ENCODE data around the gene KRT3. TPM values are rescaled to one million over a fixed set of nuclear protein-coding genes. Genes with fewer than 3 reads are reported as not detected.

Gene KRT3
- total and polyA plus RNA-seq, 2 donors from 2014 or later, result not detected

DNA sequence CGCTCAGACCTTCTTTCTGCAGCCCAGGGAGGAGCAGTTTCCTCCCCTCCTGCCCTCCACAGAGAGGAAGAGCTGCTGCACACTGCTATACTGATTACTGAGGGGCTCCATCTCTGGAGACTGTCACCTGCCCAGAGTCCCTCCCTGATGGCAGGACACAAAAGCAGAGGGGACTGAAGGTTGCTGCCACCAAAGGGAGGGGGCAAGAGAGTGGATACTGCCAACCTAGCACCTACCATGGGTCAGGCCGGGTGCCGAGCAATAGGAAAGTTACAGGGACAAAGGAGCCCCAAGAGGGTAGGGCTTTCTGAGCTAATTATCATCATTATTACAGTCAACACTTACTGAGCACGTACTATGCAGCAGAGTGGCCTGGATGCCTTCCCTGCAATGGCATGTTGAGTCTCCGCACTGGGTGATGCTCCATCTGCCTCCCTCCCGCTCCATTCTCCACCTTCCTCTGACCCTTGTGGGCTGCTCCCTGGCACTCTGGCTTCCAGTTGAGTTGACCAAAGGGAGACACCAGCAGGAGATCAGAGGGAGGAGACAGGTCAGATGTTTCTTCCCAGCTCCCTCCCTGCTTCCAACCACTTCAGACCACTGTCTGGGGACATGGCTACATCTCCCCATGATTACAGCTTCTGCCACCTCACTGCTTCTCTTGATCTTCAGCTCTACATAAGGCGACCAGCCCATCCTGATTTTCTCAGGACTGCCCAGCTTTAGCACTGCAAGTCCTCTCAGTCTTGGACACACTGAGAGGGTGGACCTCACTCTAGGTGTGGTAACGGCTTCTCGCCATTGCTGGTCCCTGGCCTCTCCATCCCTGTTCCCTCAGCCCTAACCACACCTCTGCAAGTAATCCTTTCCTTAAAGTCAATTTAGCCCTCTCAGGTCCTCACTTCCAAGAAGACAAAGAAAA lies 40.8 kb upstream of the KRT3 start:
- H3K4me3 ChIP-seq (ENCODE audit: low read length in 3 of 3), result no peak overlapping the region
- no peaks in the 10 kb centered on the region for H3K4me1 ChIP-seq (ENCODE audit: control insufficient read depth in 2 of 3, insufficient read depth in 2 of 3, low read depth in 1 of 3, low read length in 3 of 3)
- no peaks in the 10 kb centered on the region for H3K36me3 ChIP-seq (ENCODE audit: control insufficient read depth in 2 of 3, insufficient read depth in 3 of 3, low read length in 3 of 3)
- DNase-seq (no peak), FAIRE-seq (no peak)
- no peak overlapping the region for H3K27ac ChIP-seq (ENCODE audit: low read depth in 2 of 2, low read length in 2 of 2)
- H3K27me3 ChIP-seq (ENCODE audit: control insufficient read depth, insufficient read depth, low read length), result no peaks in the 10 kb centered on the region
- H3K9ac ChIP-seq (ENCODE audit: low read length in 3 of 3), result no peak overlapping the region
- TF ChIP-seq, protein P1, sequence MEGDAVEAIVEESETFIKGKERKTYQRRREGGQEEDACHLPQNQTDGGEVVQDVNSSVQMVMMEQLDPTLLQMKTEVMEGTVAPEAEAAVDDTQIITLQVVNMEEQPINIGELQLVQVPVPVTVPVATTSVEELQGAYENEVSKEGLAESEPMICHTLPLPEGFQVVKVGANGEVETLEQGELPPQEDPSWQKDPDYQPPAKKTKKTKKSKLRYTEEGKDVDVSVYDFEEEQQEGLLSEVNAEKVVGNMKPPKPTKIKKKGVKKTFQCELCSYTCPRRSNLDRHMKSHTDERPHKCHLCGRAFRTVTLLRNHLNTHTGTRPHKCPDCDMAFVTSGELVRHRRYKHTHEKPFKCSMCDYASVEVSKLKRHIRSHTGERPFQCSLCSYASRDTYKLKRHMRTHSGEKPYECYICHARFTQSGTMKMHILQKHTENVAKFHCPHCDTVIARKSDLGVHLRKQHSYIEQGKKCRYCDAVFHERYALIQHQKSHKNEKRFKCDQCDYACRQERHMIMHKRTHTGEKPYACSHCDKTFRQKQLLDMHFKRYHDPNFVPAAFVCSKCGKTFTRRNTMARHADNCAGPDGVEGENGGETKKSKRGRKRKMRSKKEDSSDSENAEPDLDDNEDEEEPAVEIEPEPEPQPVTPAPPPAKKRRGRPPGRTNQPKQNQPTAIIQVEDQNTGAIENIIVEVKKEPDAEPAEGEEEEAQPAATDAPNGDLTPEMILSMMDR (IDR thresholded peaks at IDR 0.05; ENCODE audit: borderline replicate concordance, extremely low read depth, insufficient read depth), result no peak
- intact Hi-C loops (cut with DNase I), result no loop called here
- no peaks in the 10 kb centered on the region for H3K9me3 ChIP-seq (ENCODE audit: control insufficient read depth in 2 of 3, insufficient read depth in 1 of 3, low read length in 3 of 3)

DNA sequence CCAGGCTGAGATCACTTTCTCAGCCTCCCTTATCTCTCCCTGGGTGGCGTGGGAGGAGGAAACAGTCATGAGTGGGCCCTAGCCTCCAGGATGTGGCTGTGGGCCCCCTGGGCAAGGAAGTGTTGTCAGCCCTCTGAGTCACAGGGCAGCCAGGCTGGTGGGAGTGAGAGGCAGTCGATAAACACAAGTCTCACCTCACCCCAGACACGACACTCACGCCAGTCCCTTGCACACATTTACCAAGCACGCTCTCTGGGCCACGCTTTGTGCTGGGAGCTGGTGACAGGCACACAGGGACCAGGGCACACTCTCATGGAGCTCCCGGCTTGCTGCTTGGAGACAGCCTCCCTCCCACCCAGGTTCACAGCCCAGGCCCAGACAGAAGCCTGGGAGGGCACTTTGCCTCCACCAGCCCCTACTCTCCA lies 40.1 kb upstream of the KRT3 start:
- Histone ChIP-seq H3K9ac (ENCODE audit: low read length in 3 of 3) (no peak overlapping the region), H3K36me3 (ENCODE audit: control insufficient read depth in 2 of 3, insufficient read depth in 3 of 3, low read length in 3 of 3) (no peaks in the 10 kb centered on the region), H3K9me3 (ENCODE audit: control insufficient read depth in 2 of 3, insufficient read depth in 1 of 3, low read length in 3 of 3) (no peaks in the 10 kb centered on the region), H3K27me3 (ENCODE audit: control insufficient read depth, insufficient read depth, low read length) (no peaks in the 10 kb centered on the region), H3K27ac (ENCODE audit: low read depth in 2 of 2, low read length in 2 of 2) (no peak overlapping the region), H3K4me1 (ENCODE audit: control insufficient read depth in 2 of 3, insufficient read depth in 2 of 3, low read depth in 1 of 3, low read length in 3 of 3) (no peaks in the 10 kb centered on the region), H3K4me3 (ENCODE audit: low read length in 3 of 3) (no peak overlapping the region)
- intact Hi-C loops (cut with DNase I), result no loop called here
- no peak for DNase-seq
- no peak for FAIRE-seq
- TF ChIP-seq, protein P1 (IDR thresholded peaks at IDR 0.05; ENCODE audit: borderline replicate concordance, extremely low read depth, insufficient read depth), result no peak

DNA sequence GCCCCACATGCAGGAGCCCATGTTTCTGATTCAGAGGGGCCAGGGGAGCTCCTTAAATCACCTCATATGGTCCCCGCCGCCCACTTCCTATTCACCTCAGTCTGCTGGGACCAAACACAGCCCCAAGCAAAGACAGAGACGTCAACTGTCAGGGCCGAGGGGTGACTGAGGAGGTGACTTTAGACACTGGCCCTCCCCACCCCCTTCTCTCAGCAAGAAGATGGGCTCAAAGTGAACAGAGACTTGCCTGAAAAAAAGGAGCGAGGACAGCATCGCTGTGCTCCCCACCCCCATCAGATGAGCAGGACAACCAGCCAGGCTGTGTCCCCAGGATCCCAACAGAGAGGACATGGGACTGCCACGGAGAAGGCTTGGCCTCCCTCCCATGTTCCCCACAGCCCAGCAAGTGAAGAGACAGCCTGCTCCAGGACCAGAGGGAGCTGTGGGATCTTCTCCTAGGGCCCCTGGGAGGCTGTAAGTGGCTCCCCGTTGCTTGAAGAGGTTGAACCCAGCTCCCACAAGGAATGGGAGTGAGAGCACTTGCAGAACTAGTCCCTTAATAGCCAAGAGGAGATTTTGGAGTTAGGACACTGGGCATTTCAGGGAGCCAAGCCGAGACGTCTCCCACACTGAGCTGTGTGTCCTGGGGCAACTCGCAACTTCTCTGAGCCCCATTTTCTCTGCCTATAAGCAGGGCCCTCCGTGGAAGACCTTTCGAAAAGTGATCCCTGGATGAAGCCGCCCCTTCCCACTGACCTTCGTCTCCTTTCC lies 39.5 kb upstream of the KRT3 start:
- no peak for FAIRE-seq
- intact Hi-C loops (cut with DNase I), result no loop called here
- no peak overlapping the region for H3K27ac ChIP-seq (ENCODE audit: low read depth in 2 of 2, low read length in 2 of 2)

More for the DNA sequence above, 39.5 kb upstream of the KRT3 start:
- no peaks in the 10 kb centered on the region for H3K27me3 ChIP-seq (ENCODE audit: control insufficient read depth, insufficient read depth, low read length)
- no peak overlapping the region for H3K4me3 ChIP-seq (ENCODE audit: low read length in 3 of 3)
- TF ChIP-seq, protein P1 (IDR thresholded peaks at IDR 0.05; ENCODE audit: borderline replicate concordance, extremely low read depth, insufficient read depth), result no peak
- H3K4me1 ChIP-seq (ENCODE audit: control insufficient read depth in 2 of 3, insufficient read depth in 2 of 3, low read depth in 1 of 3, low read length in 3 of 3), result no peaks in the 10 kb centered on the region
- H3K9ac ChIP-seq (ENCODE audit: low read length in 3 of 3), result no peak overlapping the region
- no peaks in the 10 kb centered on the region for H3K9me3 ChIP-seq (ENCODE audit: control insufficient read depth in 2 of 3, insufficient read depth in 1 of 3, low read length in 3 of 3)
- no peaks in the 10 kb centered on the region for H3K36me3 ChIP-seq (ENCODE audit: control insufficient read depth in 2 of 3, insufficient read depth in 3 of 3, low read length in 3 of 3)
- no peak for DNase-seq
